Myocyte (in vitro differentiated cells): Measurements from ENCODE around the gene SPATC1L. TPM values are rescaled to one million over a fixed set of nuclear protein-coding genes. Genes with fewer than 3 reads are reported as not detected.

ENCODE experiments used
- DNase-seq: peaks from one replicate; pipeline ENCODE4 v3.0.0-alpha.2; 2012; ENCODE audit warnings: low read depth
- total RNA-seq: library from RNA; depleted of rRNA; stranded (reverse); fragments of >200 nt; gene quantifications from 2 replicates; pipeline ENCODE4 v1.2.3, GENCODE V29; 2014

SPATC1L gene
- total RNA-seq, 1 donor from 2014 or later = 16.8 TPM

GRCh38 chr21:46165098-46165497 is 19.2 kb downstream of the SPATC1L start:
- DNase-seq = no peak

- no peak for DNase-seq
These were observed 20.9 kb downstream of the SPATC1L start for GRCh38 chr21:46163380-46163779.

GRCh38 chr21:46161633-46162592 is 22.3 kb downstream of the SPATC1L start:
- no peak for DNase-seq

- no peak for DNase-seq
These were observed 23.2 kb downstream of the SPATC1L start for GRCh38 chr21:46160907-46161632.

GRCh38 chr21:46160657-46160906 is 23.7 kb downstream of the SPATC1L start:
- DNase-seq = no peak

GRCh38 chr21:46159841-46160656 is 24.2 kb downstream of the SPATC1L start:
- no peak for DNase-seq

GRCh38 chr21:46159390-46159789 is 24.9 kb downstream of the SPATC1L start:
- no peak for DNase-seq

GRCh38 chr21:46158666-46159300 is 25.5 kb downstream of the SPATC1L start:
- DNase-seq = no peak

- DNase-seq = no peak
These were observed 26.2 kb downstream of the SPATC1L start for GRCh38 chr21:46157987-46158451.

- no peak for DNase-seq
These were observed 26.8 kb downstream of the SPATC1L start for GRCh38 chr21:46157396-46157986.

GRCh38 chr21:46156678-46157077 is 27.6 kb downstream of the SPATC1L start:
- no peak for DNase-seq

- DNase-seq = no peak
These were observed 27.9 kb downstream of the SPATC1L start for GRCh38 chr21:46156378-46156645.

GRCh38 chr21:46155514-46156377 is 28.5 kb downstream of the SPATC1L start, which contains the start of gene FTCD:
TSS of gene FTCD (minus strand) at chr21:46155579. CDS start at chr21:46155523, 56 bp downstream.
- DNase-seq = no peak

GRCh38 chr21:46154955-46155513 is 29.2 kb downstream of the SPATC1L start:
- no peak for DNase-seq

GRCh38 chr21:46154155-46154954 is 29.9 kb downstream of the SPATC1L start:
- DNase-seq = no peak

GRCh38 chr21:46153247-46154154 is 30.8 kb downstream of the SPATC1L start:
- DNase-seq = peak; percentile 51

GRCh38 chr21:46152927-46153246 is 31.4 kb downstream of the SPATC1L start:
- no peak for DNase-seq
